ENCODE measurements around the gene ZDHHC13. TPM values are rescaled to one million over a fixed set of nuclear protein-coding genes. Genes with fewer than 3 reads are reported as not detected.

The ZDHHC13 gene
- total RNA-seq, 1 experiment from 2014 or later, result 8.3 TPM

- no peak for DNase-seq (ENCODE audit: unreplicated experiment)
- Mint-ChIP-seq H3K4me3 (ENCODE audit: unreplicated experiment) (no peak overlapping the region), H3K4me1 (ENCODE audit: insufficient read depth, unreplicated experiment) (peaks cover 6% of the 10 kb centered on the region), H3K27me3 (ENCODE audit: insufficient read depth, unreplicated experiment) (peaks cover 59% of the 10 kb centered on the region), H3K36me3 (ENCODE audit: insufficient read depth, unreplicated experiment) (no peaks in the 10 kb centered on the region), H3K9me3 (ENCODE audit: unreplicated experiment) (no peaks in the 10 kb centered on the region), H3K27ac (ENCODE audit: low read depth, unreplicated experiment) (no peak overlapping the region)
- no TSS peak for BruUV-seq (replicated peaks)
- TF ChIP-seq CTCF (IDR thresholded peaks at IDR 0.05; ENCODE audit: unreplicated experiment), result no peak
- intact Hi-C loops (cut with micrococcal nuclease), result no loop called here
- CTCF ChIA-PET, result interaction anchor here (1.1 kb wide), 1 partner anchor 18 kb away, joined by 3 read pairs; no protein-coding TSS in a partner anchor
- POLR2A ChIA-PET, result no interaction called here
Observed at GRCh38 chr11:19091366-19091765, 25.6 kb upstream of the ZDHHC13 start.

- Mint-ChIP-seq H3K36me3 (ENCODE audit: insufficient read depth, unreplicated experiment) (no peaks in the 10 kb centered on the region), H3K27me3 (ENCODE audit: insufficient read depth, unreplicated experiment) (peaks cover 69% of the 10 kb centered on the region), H3K4me3 (ENCODE audit: unreplicated experiment) (no peak overlapping the region), H3K9me3 (ENCODE audit: unreplicated experiment) (no peaks in the 10 kb centered on the region), H3K4me1 (ENCODE audit: insufficient read depth, unreplicated experiment) (peaks cover 6% of the 10 kb centered on the region), H3K27ac (ENCODE audit: low read depth, unreplicated experiment) (no peak overlapping the region)
- DNase-seq (ENCODE audit: unreplicated experiment), result no peak
- CTCF ChIA-PET, result interaction anchor here (1.2 kb wide), 1 partner anchor 22 kb away, joined by 6 read pairs; no protein-coding TSS in a partner anchor
- no TSS peak for BruUV-seq (replicated peaks)
- intact Hi-C loops (cut with micrococcal nuclease), result no loop called here
- POLR2A ChIA-PET, result interaction anchor here (0.6 kb wide), 1 partner anchor 13 kb away, joined by 3 read pairs; no protein-coding TSS in a partner anchor
- no peak for TF ChIP-seq CTCF (IDR thresholded peaks at IDR 0.05; ENCODE audit: unreplicated experiment)
Observed at GRCh38 chr11:19092342-19092741, 24.6 kb upstream of the ZDHHC13 start.

GRCh38 chr11:19092850-19093249 is 24.1 kb upstream of the ZDHHC13 start:
- Mint-ChIP-seq H3K27me3 (ENCODE audit: insufficient read depth, unreplicated experiment) (peaks cover 74% of the 10 kb centered on the region), H3K4me3 (ENCODE audit: unreplicated experiment) (no peak overlapping the region), H3K4me1 (ENCODE audit: insufficient read depth, unreplicated experiment) (peaks cover 6% of the 10 kb centered on the region), H3K9me3 (ENCODE audit: unreplicated experiment) (no peaks in the 10 kb centered on the region), H3K27ac (ENCODE audit: low read depth, unreplicated experiment) (no peak overlapping the region), H3K36me3 (ENCODE audit: insufficient read depth, unreplicated experiment) (no peaks in the 10 kb centered on the region)
- TF ChIP-seq CTCF (IDR thresholded peaks at IDR 0.05; ENCODE audit: unreplicated experiment), result no peak
- intact Hi-C loops (cut with micrococcal nuclease), result no loop called here
- CTCF ChIA-PET, result interaction anchor here (1.2 kb wide), 1 partner anchor 22 kb away, joined by 6 read pairs; no protein-coding TSS in a partner anchor
- no peak for DNase-seq (ENCODE audit: unreplicated experiment)
- BruUV-seq (replicated peaks), result no TSS peak
- POLR2A ChIA-PET, result no interaction called here

GRCh38 chr11:19093976-19094375 is 23.0 kb upstream of the ZDHHC13 start:
- Mint-ChIP-seq H3K4me1 (ENCODE audit: insufficient read depth, unreplicated experiment) (peaks cover 6% of the 10 kb centered on the region), H3K36me3 (ENCODE audit: insufficient read depth, unreplicated experiment) (no peaks in the 10 kb centered on the region), H3K27ac (ENCODE audit: low read depth, unreplicated experiment) (no peak overlapping the region), H3K27me3 (ENCODE audit: insufficient read depth, unreplicated experiment) (peaks cover 84% of the 10 kb centered on the region), H3K9me3 (ENCODE audit: unreplicated experiment) (no peaks in the 10 kb centered on the region), H3K4me3 (ENCODE audit: unreplicated experiment) (no peak overlapping the region)
- intact Hi-C loops (cut with micrococcal nuclease), result no loop called here
- BruUV-seq (replicated peaks), result no TSS peak
- TF ChIP-seq CTCF (IDR thresholded peaks at IDR 0.05; ENCODE audit: unreplicated experiment), result no peak
- POLR2A ChIA-PET, result no interaction called here
- CTCF ChIA-PET, result interaction anchor here (0.7 to 0.8 kb wide), 2 partner anchors 203 to 460 kb away, joined by 3 read pairs; no protein-coding TSS in a partner anchor
- DNase-seq (ENCODE audit: unreplicated experiment), result peak; percentile 52

Data from MCF 10A (cell line).